UCSD-AML1 (cell line): ENCODE data around the gene ST6GALNAC3.
"Not testable (repeated sequence)": the region's sequence is repeated elsewhere in the genome, so short reads cannot be mapped to it uniquely, and the experiment has no call there.

Experiments used
- DNase-seq: peaks from one replicate; lab custom pipeline; 2025; ENCODE audit not compliant: unreplicated experiment; lab: John Stamatoyannopoulos, UW

ST6GALNAC3 gene

DNA sequence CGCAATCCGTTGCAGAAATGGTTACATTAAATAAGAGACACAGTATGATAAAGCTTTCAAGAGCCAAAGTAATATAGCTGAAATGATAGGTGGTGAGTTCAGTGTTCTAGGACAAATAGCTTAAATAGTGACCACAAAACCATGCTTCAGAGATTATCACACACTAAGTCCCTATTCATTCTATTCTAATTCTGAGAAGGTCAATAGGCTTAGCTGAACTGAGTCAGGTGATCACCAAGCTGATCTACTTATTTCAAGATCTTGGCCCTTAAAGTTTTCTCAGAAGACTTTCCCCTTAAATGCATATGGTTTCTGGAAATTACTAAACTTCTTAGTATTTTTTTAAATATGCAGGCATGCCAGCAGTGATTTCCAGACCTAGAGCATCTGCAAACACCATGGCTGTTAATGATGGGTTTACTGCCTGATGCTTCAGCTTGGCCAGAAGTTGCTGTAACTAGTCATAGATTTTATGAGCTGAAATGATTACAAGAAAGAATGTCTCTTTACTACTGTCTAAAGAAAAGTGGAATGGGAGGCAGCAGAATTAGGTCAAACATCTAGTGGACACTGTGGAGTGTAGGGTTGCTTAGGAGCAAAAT is 242.9 kb downstream of the ST6GALNAC3 start:
- no peak for DNase-seq

DNA sequence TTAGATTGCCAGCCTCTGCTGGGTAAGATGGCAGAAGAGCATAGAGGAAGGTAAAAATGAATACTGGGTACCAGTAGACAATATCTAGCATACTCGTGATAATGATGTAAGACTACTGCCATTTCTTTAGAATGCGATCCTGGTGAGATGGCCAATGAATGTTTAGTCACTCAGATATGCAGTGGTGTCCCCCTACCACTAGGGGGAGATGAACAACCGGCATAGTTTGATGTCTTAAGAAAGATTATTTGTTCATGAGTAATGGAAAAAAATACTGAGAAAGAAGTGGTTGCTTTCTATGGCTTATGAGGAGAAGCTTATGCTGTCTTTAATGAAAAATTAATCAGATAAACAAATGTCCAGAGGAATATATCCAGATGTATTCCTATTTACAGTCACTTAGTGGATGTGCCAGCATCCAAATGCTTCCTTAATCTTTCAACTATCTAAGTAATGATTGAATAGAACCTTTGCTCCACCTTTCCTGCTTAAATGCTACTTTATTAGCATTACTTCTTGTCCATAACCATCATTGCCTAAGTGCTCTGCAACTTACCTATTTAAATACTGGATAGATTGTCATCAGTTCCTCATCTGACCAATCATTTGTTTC is 256.6 kb downstream of the ST6GALNAC3 start:
- no peak for DNase-seq

DNA sequence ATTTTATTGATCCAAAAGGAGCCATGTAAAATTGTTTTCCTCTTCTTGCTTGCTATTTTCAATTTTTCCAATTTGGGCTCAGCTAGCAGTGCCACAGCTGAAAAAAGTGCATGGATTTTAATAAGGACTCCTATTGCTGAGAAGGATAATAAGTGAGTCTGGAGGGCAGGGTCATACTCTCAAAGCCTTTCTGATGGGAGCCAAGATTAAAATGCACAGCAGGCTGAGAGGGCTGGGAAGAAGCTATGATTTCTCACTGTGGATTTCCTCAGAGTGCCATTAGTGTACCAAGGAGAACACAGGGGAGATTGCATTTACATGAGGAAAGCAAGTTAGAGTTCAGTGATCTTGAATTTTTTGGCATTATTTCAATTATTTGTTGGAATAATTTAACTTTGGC is 261.3 kb downstream of the ST6GALNAC3 start:
- no peak for DNase-seq

DNA sequence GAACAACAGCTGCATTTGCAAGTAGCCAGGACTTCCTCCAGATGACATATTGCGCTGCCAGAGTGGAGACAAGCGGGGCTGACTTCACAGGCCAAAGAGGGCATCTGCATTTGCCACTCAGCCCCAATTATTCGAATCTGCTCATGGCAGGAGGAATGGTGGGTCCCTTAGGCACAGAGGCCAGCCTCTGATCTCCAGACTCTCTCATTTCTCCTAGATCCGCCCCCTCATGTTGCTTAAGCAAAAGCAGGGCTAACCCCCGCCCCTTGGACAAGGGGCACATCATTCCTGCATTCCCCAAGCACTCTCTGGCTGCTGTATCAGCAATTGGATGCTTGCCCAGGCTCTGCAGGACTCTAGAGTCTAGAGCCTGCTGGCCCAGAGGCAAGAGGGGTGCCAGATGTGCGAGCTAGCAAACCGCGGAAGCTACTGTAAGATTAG is 262.4 kb downstream of the ST6GALNAC3 start:
- no peak for DNase-seq

DNA sequence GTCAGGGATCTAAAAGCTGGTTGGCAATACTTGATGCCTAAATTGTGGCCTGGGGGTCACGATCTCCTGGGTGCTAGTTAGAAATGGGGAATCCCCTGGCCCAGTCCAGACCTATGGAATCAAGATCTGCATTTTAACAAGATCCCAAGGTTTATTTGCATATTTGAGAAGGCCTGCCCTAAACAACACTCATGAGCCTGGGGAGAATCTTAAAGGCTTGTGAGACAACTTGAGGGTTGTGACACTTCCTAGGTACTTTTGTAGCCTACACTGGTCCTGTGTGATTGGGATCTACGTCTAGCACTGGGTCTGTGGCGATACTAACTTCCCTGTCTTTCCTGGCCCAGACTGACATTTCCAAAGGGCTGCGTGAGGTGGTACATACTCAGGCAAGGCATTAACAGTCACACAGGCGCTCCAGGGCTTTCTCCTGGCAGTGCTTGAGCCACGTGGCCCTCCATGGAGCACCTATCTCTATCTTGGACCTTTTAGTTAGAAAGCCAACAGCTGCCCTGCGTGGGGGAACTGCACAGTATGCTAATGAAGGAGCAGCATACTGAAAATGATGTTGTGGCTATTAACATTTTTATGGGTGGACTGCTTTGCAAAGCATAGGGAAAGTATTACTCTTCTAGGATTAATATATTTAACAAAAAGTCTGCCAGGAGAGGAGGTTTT is 263.1 kb downstream of the ST6GALNAC3 start:
- DNase-seq: no peak

DNA sequence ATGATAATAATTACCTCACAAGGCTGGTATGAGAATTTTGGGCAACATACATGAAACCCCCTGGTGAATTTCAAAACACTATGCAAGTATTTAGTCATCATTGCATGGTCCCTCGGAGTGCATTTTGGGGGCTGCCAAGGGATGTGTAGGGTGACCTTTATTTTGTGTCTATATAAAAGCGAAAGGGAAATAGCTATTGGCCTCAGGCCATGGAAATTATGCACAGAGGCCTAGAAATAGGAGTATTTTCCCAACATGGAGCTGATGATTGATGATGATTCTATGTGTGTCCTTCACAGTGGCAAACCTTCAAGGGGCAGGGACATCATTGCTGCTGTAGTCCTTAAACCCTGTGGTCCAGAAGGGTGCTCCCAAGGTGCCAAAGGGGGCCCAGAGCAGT is 265.5 kb downstream of the ST6GALNAC3 start:
- DNase-seq: no peak

DNA sequence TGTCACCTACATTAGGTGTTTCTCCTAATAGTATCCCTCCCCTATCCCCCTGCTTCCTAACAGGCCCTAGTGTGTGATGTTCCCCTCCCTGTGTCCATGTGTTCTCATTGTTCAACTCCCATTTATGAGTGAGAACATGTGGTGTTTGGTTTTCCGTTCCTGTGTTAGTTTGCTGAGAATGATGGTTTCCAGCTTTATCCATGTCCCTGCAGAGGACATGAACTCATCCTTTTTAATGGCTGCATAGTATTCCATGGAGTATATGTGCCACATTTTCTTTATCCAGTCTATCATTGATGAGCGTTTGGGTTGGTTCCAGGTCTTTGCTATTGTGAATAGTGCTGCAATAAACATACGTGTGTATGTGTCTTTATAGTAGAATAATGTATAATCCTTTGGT is 267.3 kb downstream of the ST6GALNAC3 start:
- not testable (repeated sequence) for DNase-seq

DNA sequence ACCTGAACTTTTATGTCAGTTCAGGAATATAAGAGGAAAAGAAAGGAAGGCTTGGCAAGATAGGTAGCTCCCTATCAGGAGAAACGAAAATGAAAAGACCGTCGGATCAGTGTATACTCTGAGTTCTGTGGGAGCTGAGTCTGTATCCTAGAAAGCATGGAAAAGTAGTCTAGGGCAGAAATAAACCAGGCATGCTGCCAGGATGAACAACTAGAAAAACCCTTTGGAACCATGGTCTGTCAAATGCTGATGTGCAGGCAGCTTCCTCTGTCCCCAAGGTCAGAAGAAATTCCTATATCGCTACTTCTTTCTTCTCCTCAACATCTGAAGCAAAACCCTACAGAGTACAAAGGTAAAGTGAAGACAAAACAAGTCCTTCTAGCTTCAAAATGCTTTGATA is 268.8 kb downstream of the ST6GALNAC3 start:
- DNase-seq: no peak

DNA sequence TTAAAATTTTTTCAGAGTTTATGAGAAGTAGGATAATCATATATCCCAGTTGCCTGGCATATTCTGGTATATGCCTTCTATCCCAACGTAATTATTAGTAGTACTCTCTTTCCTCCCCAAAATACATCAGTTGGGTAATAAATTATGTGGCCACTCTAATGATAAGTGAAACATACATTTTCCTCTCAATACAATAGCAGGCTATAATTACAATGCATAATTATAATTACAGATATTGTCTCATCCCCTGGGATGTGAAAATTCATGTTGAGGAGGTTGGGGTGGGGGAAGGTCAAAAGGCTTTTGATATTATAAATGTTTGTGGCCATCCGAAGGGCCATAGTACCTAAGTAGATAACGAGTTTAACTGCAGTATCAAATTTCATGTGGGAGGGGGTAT is 277.1 kb downstream of the ST6GALNAC3 start:
- no peak for DNase-seq

DNA sequence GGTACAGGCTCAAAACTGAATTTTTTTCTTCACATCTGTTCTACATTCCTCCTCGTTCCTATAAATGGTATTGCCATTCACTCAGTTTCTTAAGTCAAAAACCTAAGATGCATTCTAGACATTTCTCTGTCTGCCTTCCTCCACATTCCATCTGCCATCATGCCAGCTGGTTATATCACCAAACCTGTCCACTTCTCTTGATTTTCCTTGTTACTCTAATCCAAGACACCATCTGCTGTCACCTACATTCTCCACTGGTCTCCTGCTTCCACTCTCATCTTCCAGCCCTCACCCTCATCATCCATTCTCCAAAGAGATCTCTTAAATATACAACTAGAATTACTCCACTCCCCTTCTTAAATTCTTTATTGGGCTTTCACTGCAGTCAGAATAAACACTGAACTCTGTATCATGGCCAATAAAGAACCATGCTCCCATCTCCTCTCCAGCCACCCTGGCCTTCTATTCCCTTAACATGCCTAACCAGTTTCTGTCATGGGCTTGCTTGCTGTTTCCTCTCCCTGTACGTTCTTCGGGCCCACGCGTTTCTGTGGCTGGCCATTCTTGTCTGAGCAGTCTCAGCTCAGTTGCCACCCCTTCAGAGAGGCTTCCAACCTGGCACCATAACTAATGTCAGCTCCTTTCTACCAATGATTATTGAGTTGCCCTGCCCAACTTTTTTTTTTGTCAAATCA is 278.3 kb downstream of the ST6GALNAC3 start:
- DNase-seq: no peak

DNA sequence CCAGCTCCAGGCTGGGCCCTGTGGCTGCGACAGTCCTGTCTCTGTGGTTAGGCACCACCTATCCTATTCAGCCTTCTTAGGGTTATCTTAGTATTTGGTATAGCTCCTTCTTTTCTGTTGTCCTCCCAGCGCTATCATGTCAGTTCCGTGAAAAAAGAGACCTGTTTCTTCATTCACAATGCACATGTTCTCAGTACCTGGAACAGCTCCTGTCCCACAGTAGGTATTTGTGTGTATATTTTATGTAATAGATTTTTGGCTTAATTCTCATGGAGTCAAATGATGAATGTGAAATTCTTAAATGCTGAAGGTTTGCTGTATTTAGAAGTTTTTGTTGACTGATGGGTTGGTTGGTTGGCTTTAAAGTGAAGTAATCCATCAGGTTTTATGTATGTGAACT is 279.7 kb downstream of the ST6GALNAC3 start:
- no peak for DNase-seq

DNA sequence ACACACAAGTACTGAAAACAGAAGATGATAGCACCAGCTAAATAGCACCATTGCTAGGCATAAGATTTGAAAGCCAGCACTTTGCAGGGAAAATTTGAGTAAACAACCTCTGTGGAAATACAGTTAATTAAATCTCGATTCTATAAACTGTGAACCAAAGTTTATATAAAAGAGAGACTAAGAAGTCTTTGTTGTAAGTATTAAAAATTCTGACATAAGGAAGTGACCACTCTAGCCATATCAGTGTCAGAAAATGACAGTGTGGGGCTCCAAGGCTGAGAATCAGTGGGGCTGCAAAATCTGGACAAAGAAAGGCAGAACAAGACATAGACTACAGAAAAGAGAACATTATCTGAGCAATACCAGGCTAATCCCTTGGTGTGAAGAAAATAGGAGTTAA is 292.2 kb downstream of the ST6GALNAC3 start:
- DNase-seq: no peak

DNA sequence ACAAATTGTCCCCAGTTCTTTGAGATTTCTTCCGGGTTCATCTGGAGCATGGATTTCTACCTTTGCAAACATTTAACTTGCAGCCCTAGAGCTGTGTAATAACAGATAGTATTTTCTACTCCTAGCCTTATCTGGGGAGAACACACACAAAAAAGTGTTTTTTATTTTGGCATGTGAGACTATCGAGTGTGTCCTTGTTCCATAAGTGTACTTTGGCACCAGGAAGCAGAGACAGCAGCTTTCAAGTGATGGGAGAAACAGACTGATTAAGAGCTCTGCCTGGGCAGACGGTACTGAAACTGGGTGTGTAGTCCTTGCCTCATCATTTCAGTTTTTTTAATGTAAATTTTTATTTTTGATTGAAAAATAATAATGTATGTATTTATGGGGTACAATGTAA is 297.4 kb downstream of the ST6GALNAC3 start:
- DNase-seq: no peak

DNA sequence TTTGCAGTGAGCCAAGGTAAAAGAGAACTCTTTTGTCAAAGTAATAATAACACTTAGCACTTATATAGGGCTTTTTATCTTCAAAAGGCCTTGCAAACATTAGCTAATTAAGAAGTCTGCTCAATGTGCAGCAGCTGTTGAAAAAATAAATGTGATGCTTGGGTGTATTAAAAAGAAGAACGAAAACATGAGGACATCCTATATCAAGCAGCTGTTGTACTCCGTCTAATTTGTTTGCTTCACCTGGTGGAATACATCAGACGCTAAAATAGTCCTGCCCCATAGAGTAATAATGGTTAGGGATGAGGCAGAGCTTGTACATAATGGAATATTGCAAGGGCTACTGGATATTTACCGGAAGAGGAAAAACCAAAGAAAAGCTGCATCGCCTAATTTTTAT is 299.5 kb downstream of the ST6GALNAC3 start:
- no peak for DNase-seq

DNA sequence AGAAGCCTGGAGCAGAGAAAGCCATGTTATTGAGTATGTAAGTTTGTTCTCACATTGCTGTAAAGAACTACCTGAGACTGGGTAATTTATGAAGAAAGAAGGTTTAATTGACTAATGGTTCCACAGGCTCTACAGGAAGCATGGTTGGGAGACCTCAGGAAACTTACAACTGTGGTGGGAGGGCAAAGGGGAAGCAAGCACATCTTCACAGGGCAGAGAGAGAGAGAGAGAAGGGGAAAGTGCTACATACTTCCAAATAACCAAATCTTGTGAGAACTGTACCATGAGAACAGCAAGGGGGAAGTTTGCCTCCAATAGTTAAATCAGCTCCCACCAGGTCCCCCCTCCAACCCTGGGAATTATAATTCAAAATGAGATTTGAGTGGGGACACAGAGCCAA is 302.7 kb downstream of the ST6GALNAC3 start:
- DNase-seq: no peak

DNA sequence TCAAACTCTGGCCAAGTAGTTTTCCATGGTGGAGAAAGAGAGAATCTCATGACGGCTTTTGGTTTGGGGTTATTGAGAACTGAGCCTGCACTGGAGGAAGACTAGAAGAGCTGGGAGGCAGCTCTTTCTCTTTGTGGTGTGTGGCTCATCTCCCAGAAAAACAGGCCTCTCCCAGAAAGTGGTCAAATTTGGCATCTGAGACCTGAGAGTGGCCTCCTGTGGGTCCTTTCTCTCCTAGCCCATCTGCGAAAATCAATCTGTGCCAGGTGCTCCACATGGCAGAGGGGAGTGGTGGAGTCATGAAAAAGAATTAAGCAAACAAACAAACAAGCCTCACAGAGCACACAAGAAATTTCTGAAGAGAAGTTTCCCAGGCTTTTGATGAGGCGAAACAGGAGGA is 305.0 kb downstream of the ST6GALNAC3 start:
- no peak for DNase-seq

DNA sequence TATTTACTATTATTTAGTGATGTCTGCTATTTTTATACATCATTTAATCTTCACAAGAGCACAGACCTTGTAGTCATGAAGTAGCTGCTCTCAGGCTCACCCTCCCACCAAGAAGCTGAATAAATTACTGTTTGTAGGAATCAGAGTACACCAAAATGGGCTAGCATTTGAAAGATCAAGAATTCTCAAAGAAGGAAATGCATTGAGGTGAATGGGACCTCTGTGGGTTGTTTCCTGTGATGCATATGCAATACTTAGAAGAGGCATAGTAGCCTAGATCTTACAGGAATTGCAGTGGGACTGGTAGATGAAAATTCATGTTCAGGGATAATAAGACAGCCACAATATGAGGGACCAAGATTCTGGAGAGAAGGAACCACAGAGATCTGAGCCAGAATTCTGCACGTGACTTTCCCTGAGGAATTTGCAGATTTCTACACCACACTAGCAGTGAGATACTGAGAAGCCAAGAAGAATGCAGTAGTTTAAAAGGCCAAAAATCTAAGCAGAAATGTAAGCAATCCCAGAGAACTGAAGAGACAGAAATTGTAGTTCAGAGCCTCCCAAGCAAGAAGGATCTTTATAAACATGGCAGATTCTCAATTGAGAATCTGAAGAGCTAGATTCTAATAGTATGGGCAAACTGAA is 307.0 kb downstream of the ST6GALNAC3 start:
- no peak for DNase-seq

DNA sequence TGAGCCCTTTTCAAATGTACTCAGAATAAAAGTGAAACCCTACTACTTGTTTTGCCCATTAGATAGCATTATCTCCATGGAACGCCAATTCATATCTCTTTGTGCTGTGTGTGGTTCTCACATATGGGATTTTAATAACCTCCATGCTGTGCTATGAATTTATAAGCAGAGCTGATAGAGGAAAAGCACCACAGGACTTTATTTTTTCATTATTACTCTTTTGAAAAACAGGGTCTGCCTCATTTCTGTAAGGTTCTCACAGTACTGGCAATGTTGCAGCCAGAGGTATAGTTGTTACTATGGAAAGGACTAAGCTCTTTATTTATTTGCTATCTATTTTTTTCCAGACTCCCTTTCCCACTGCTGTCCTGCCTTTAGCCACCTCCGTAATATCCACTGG is 313.7 kb downstream of the ST6GALNAC3 start:
- DNase-seq: no peak

DNA sequence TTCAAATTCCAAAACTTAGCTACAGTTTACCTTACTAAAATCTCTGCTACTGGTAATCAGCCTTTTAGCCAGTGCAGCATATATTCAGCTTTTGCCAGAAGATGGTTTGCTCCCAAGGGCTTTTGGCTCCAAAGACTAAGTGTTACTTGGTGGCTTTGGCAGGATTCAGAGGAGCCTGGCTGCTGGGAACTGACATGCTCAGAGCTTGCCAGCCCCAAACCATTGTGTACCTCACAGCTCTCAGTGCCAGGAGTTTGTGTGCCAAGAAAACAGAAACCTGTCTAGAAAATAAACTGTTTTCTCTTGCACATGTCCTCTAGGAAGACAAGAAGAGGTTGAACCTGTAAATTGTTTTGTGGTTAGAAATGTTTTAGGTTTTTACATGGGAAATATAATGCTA is 315.9 kb downstream of the ST6GALNAC3 start:
- DNase-seq: no peak

DNA sequence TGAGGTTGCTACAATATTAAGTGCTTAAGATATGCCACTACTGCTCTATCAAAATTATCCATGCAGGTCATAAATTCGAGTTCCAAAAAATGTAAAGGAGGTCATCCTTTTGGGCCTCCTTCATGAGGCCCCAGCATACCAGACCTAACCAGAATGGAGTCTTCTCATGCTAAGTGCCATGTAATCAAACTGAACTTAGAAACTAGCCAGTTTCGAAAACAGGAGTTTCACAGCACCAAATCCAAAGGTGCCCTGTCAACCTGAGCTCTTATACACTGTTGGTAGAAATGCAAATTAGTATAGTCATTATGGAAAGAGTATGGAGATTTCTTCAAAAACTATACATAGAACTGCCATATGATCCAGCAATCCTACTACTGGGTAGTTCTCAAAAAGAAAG is 320.5 kb downstream of the ST6GALNAC3 start:
- DNase-seq: no peak

DNA sequence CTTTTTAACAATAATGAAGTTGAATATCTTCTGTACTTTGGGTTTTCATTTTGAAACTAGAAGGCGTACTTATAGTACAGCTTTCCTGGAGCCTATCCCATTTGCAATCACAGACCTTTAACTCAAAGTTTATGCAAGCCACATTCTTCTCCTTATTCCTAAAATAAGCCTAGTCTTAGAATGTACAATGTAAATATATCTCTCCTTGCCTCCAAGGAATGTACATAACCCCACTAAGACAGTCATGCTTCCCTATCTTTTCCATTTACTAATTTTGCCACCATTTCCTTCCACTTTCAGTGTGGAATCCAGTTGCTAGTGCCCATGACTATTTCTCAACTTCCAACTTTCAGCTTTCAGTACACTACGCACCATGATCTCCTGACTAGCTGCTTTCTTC is 327.6 kb downstream of the ST6GALNAC3 start:
- no peak for DNase-seq

DNA sequence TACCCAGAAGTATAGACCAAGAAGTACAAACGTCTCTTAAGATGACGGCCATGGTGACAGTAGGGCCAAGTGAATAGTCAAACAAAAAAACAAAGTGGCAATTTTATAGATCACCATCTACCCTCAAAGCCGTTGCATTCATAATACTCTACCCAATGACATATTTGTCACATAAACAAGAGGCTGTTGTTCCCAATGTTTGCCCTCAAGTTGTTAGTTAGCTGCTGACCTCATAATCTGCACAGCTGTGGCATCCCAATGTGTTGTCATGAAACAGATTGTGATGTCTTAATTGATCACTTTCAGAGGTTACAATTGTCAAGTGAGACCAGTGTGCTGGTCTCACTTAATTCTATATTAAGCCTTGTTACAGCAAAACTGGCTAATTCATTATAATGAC is 333.8 kb downstream of the ST6GALNAC3 start:
- no peak for DNase-seq
